Thyroid gland (tissue), 4 donors: ENCODE measurements around the gene NPY5R.

ENCODE experiments used
- CTCF ChIP-seq, 6 experiments: fragments of 200-600 bp in 3 of 6; fragments of 450-650 bp in 3 of 6; sonication (generic) in 3 of 6; IDR thresholded peaks; one replicate each; pipeline ENCODE4 v1.5.1; 2016 to 2019; ENCODE audit warnings: antibody characterized with exemption in 6 of 6, mild to moderate bottlenecking in 2 of 6, inconsistent platforms in 1 of 6, moderate library complexity in 1 of 6
- POLR2A ChIP-seq, 2 donors: fragments of 450-650 bp; IDR thresholded peaks; one replicate each; pipeline ENCODE4 v1.6.1; 2017; ENCODE audit warnings: antibody characterized with exemption in 2 of 2, mild to moderate bottlenecking in 2 of 2, moderate library complexity in 1 of 2

DNA sequence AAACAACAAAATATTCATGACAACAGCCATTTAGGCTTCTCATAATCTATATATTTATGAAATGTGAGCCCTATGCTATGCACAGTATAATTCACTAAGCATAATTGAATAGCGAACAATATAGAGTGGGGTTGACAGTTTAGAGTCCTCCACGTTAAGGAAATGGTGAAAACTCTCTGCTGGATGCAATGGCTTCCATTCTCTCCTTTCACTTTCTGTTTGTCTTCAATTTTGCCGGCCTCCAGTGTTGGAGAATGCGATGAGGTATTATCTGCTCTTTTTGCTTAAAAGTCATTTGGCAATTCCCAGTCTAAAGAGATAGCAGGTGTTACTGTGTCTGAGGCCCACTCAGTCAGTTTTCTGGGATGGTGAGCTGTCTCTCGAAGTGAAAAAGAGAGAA is 52.1 kb downstream of the NPY5R start:
- TF ChIP-seq CTCF (IDR thresholded peaks at IDR 0.05) (no peak), POLR2A (IDR thresholded peaks at IDR 0.05) (no peak)
